HEK293 (cell line): Measurements from ENCODE around the gene BAHD1.

ENCODE experiments used
- CTCF ChIA-PET: fragments of 350-600 bp; formaldehyde crosslinking; extraction: SDS; loops from one replicate; lab custom pipeline; 2021; ENCODE audit warnings: antibody characterized with exemption; lab: Yijun Ruan, JAX
- POLR2A ChIA-PET: fragments of 300-600 bp; formaldehyde crosslinking; extraction: SDS; loops from one replicate; lab custom pipeline; 2020; ENCODE audit warnings: antibody characterized with exemption, inconsistent platforms; lab: Yijun Ruan, JAX
- H3K27ac ChIP-seq: fragments of 200-500 bp; sonication (Bioruptor generic); 2 replicates; pipeline ENCODE4 v1.5.1; 2014; ENCODE audit warnings: low read depth, low read length, control low read depth, inconsistent platforms; ENCODE audit errors: extremely low read depth
- H3K36me3 ChIP-seq, 2 experiments: fragments of 200-500 bp in 1 of 2; sonication (Bioruptor generic) in 1 of 2; 1 replicate in 1 of 2; 2 replicates in 1 of 2; pipeline ENCODE4 v1.5.1; 2014 to 2017; ENCODE audit warnings: inconsistent platforms in 2 of 2, low read length in 2 of 2; ENCODE audit not compliant: control insufficient read depth in 2 of 2, insufficient read depth in 1 of 2
- H3K4me1 ChIP-seq: fragments of 200-500 bp; sonication (Bioruptor generic); 2 replicates; pipeline ENCODE4 v1.5.1; 2014; ENCODE audit warnings: mild to moderate bottlenecking, low read length, inconsistent platforms; ENCODE audit not compliant: control insufficient read depth, insufficient read depth
- H3K4me3 ChIP-seq: 2 replicates; pipeline ENCODE4 v1.5.1; 2011; ENCODE audit warnings: low read depth, mild to moderate bottlenecking, control low read depth, low read length, moderate library complexity
- H3K9me3 ChIP-seq: fragments of 200-500 bp; sonication (Bioruptor generic); 2 replicates; pipeline ENCODE4 v1.5.1; 2014; ENCODE audit warnings: low read depth, low read length, inconsistent platforms; ENCODE audit not compliant: control insufficient read depth, insufficient read depth
- BCL11B ChIP-seq: fragments of 450-650 bp; formaldehyde crosslinking; IDR thresholded peaks from 2 replicates; pipeline ENCODE4 v1.5.1; 2016; ENCODE audit warnings: low read depth, missing biosample characterization, missing genetic modification characterization
- EGR2 ChIP-seq: fragments of 450-650 bp; formaldehyde crosslinking; IDR thresholded peaks from 2 replicates; pipeline ENCODE4 v1.5.1; 2016; ENCODE audit warnings: low read depth, missing biosample characterization, missing genetic modification characterization
- GLI4 ChIP-seq: fragments of 450-650 bp; formaldehyde crosslinking; IDR thresholded peaks from 2 replicates; pipeline ENCODE4 v1.5.1; 2016; ENCODE audit warnings: missing biosample characterization, missing genetic modification characterization
- GLIS1 ChIP-seq: fragments of 450-650 bp; formaldehyde crosslinking; IDR thresholded peaks from 2 replicates; pipeline ENCODE4 v1.5.1; 2016; ENCODE audit warnings: missing biosample characterization, missing genetic modification characterization
- GLIS2 ChIP-seq: fragments of 450-650 bp; formaldehyde crosslinking; IDR thresholded peaks from 2 replicates; pipeline ENCODE4 v1.5.1; 2016; ENCODE audit warnings: missing biosample characterization, missing genetic modification characterization
- IKZF3 ChIP-seq: fragments of 450-650 bp; IDR thresholded peaks from 2 replicates; pipeline ENCODE4 v1.5.0; 2018; ENCODE audit warnings: missing biosample characterization, mild to moderate bottlenecking, missing genetic modification characterization, moderate library complexity
- REST ChIP-seq: fragments of 450-650 bp; formaldehyde crosslinking; IDR thresholded peaks from 2 replicates; pipeline ENCODE4 v1.5.1; 2016; ENCODE audit warnings: missing biosample characterization, missing genetic modification characterization
- SP2 ChIP-seq: fragments of 450-650 bp; formaldehyde crosslinking; IDR thresholded peaks from 2 replicates; pipeline ENCODE4 v1.5.1; 2016; ENCODE audit warnings: missing biosample characterization, missing genetic modification characterization
- ZBTB20 ChIP-seq: fragments of 450-650 bp; formaldehyde crosslinking; IDR thresholded peaks from 2 replicates; pipeline ENCODE4 v1.5.1; 2016; ENCODE audit warnings: missing biosample characterization, missing genetic modification characterization
- ZBTB49 ChIP-seq: fragments of 450-650 bp; formaldehyde crosslinking; IDR thresholded peaks from 2 replicates; pipeline ENCODE4 v1.5.1; 2016; ENCODE audit warnings: missing biosample characterization, missing genetic modification characterization, low read depth
- ZFHX2 ChIP-seq: fragments of 450-650 bp; formaldehyde crosslinking; conservative IDR thresholded peaks from 2 replicates; pipeline ENCODE4 v1.5.1; 2016; ENCODE audit warnings: missing biosample characterization, missing genetic modification characterization
- ZIC2 ChIP-seq: fragments of 450-650 bp; formaldehyde crosslinking; IDR thresholded peaks from 2 replicates; pipeline ENCODE4 v1.5.1; 2016; ENCODE audit warnings: missing biosample characterization, missing genetic modification characterization
- ZNF211 ChIP-seq: fragments of 450-650 bp; formaldehyde crosslinking; IDR thresholded peaks from 2 replicates; pipeline ENCODE4 v1.5.1; 2016; ENCODE audit warnings: low read depth, missing biosample characterization, missing genetic modification characterization
- ZNF239 ChIP-seq: fragments of 450-650 bp; formaldehyde crosslinking; IDR thresholded peaks from 2 replicates; pipeline ENCODE4 v1.5.1; 2016; ENCODE audit warnings: missing biosample characterization, missing genetic modification characterization
- ZNF335 ChIP-seq: fragments of 450-650 bp; formaldehyde crosslinking; conservative IDR thresholded peaks from 2 replicates; pipeline ENCODE4 v1.5.1; 2016; ENCODE audit warnings: missing biosample characterization, missing genetic modification characterization
- ZNF561 ChIP-seq: fragments of 450-650 bp; IDR thresholded peaks from 2 replicates; pipeline ENCODE4 v1.5.1; 2018; ENCODE audit warnings: missing biosample characterization, missing genetic modification characterization, borderline replicate concordance
- ZNF677 ChIP-seq: fragments of 450-650 bp; IDR thresholded peaks from 2 replicates; pipeline ENCODE4 v1.5.0; 2018; ENCODE audit warnings: missing biosample characterization, mild to moderate bottlenecking, missing genetic modification characterization, moderate library complexity
- ZNF776 ChIP-seq: fragments of 450-650 bp; formaldehyde crosslinking; IDR thresholded peaks from 2 replicates; pipeline ENCODE4 v1.5.0; 2017; ENCODE audit warnings: missing biosample characterization, missing genetic modification characterization, borderline replicate concordance
- TF ChIP-seq, protein P1 (sequence below): fragments of 450-650 bp; formaldehyde crosslinking; IDR thresholded peaks from 2 replicates; pipeline ENCODE4 v1.5.1; 2017; ENCODE audit warnings: missing biosample characterization, missing genetic modification characterization
- TF ChIP-seq, protein P2 (sequence below): fragments of 450-650 bp; formaldehyde crosslinking; IDR thresholded peaks from 2 replicates; pipeline ENCODE4 v1.5.1; 2017; ENCODE audit warnings: missing biosample characterization, missing genetic modification characterization

Gene BAHD1

DNA sequence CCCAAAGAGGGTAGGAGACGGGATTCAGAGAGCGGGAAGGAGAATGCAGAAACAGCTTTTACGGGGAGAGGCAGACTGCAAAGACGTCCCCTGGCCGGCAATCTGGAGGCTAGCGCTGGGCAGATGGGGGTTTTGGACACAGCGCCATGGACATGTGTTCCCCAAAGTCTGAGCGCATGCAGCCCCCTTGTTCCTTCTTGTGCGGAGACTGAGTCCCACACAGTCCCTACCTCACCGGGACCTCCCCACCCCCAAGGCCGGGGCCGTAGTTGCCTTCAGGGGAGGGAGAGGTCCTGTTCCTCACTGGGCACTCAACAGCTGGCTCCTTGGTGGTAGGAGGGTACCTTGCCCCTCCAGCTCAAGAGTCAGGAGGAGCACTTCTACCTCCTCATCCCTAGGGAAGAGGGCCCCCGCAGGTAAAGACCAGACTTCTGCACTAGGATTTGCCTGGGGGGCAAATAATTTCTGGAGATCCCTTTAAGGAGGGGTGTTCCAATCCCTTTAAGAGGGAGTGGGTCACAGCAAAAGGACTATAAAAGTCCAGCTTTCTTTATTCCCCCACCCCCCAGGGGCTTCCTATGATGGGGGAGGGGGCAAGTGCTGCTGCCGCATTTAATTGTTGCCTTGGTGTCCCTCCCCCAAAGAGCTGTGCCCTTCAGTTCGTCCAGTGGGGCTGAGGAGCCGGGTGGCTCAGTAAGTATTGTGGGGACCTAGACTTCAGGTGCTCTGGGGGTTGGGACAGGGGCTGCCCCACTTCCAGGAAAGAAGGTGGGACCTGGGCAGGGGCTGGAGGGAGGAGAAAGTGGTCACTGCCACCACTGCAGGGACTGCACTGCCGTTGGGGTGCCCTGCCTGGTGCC is 3.6 kb upstream of the BAHD1 start (continued):
- TF ChIP-seq, protein P1, sequence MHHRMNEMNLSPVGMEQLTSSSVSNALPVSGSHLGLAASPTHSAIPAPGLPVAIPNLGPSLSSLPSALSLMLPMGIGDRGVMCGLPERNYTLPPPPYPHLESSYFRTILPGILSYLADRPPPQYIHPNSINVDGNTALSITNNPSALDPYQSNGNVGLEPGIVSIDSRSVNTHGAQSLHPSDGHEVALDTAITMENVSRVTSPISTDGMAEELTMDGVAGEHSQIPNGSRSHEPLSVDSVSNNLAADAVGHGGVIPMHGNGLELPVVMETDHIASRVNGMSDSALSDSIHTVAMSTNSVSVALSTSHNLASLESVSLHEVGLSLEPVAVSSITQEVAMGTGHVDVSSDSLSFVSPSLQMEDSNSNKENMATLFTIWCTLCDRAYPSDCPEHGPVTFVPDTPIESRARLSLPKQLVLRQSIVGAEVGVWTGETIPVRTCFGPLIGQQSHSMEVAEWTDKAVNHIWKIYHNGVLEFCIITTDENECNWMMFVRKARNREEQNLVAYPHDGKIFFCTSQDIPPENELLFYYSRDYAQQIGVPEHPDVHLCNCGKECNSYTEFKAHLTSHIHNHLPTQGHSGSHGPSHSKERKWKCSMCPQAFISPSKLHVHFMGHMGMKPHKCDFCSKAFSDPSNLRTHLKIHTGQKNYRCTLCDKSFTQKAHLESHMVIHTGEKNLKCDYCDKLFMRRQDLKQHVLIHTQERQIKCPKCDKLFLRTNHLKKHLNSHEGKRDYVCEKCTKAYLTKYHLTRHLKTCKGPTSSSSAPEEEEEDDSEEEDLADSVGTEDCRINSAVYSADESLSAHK (tag by site-specific recombination): 0 out of 2 replicates have a peak, but pooled peaks have one; percentile 21
- TF ChIP-seq SP2 (0 out of 2 replicates have a peak, but pooled peaks have one; percentile 6), ZNF335 (tag by site-specific recombination) (peak; percentile 16; the same call in 1 of the 2 replicates), ZBTB20 (tag by site-specific recombination) (peak; percentile 29)
- TF ChIP-seq, all 188 proteins: peak for 5

- CTCF ChIA-PET: no interaction called here
- H3K27ac ChIP-seq: no peak overlapping the region
- no peak overlapping the region for H3K4me3 ChIP-seq
- TF ChIP-seq ZFHX2 (peak; percentile 62), REST (no peak), ZIC2 (tag by site-specific recombination) (0 out of 2 replicates have a peak, but pooled peaks have one; percentile 8), GLIS1 (tag by site-specific recombination) (peak; percentile 46; the same call in 1 of the 2 replicates), ZNF211 (tag by site-specific recombination) (no peak), GLI4 (no peak), EGR2 (tag by site-specific recombination) (peak; percentile 70), IKZF3 (tag by site-specific recombination) (no peak)
- TF ChIP-seq, all 188 proteins: peak for 4
- POLR2A ChIA-PET: interaction anchor here (0.5 kb wide), 1 partner anchor 992 kb away, joined by 3 read pairs; no protein-coding TSS in a partner anchor
- Histone ChIP-seq H3K9me3 (no peaks in the 10 kb centered on the region), H3K36me3 (no peaks in the 10 kb centered on the region), H3K4me1 (peaks cover 9% of the 10 kb centered on the region)
Measured at GRCh38 chr15:40437752-40438687, 2.7 kb upstream of the BAHD1 start.

DNA sequence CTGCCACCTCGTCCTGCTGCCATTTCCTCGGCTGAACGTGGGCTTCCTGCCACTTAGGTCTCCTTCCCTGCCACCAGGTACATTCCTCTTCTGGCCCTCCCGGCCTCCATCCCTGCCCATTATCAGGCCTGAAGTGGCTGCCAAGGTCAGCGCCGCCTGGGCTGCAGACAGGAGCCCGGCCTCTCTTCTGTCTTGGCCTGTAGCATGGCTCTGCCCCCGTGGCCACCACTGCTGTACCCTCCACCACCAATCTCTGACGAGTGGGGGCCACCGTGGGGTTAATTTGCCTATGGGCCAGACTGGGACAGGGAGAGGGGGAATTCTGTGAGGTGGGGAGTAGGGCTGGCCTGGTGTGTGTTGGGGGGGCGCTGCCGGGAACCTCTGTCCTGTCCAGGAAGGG is 2.0 kb upstream of the BAHD1 start:
- H3K9me3 ChIP-seq: no peaks in the 10 kb centered on the region
- CTCF ChIA-PET: no interaction called here
- POLR2A ChIA-PET: no interaction called here
- H3K36me3 ChIP-seq: no peaks in the 10 kb centered on the region
- no peak overlapping the region for H3K27ac ChIP-seq
- H3K4me3 ChIP-seq: no peak overlapping the region
- H3K4me1 ChIP-seq: peaks cover 9% of the 10 kb centered on the region
- no peak for TF ChIP-seq SP2
- no peak for TF ChIP-seq BCL11B (tag by site-specific recombination)
- TF ChIP-seq, protein P2, sequence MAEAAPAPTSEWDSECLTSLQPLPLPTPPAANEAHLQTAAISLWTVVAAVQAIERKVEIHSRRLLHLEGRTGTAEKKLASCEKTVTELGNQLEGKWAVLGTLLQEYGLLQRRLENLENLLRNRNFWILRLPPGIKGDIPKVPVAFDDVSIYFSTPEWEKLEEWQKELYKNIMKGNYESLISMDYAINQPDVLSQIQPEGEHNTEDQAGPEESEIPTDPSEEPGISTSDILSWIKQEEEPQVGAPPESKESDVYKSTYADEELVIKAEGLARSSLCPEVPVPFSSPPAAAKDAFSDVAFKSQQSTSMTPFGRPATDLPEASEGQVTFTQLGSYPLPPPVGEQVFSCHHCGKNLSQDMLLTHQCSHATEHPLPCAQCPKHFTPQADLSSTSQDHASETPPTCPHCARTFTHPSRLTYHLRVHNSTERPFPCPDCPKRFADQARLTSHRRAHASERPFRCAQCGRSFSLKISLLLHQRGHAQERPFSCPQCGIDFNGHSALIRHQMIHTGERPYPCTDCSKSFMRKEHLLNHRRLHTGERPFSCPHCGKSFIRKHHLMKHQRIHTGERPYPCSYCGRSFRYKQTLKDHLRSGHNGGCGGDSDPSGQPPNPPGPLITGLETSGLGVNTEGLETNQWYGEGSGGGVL: no peak
- TF ChIP-seq ZNF776 (tag by site-specific recombination): no peak
- TF ChIP-seq ZNF561: no peak
- no peak for TF ChIP-seq ZNF677 (tag by site-specific recombination)
- TF ChIP-seq ZBTB49 (tag by site-specific recombination): no peak
- no peak for TF ChIP-seq ZNF239 (tag by site-specific recombination)
- no peak for TF ChIP-seq GLIS2 (tag by site-specific recombination)
